Jurkat, Clone E6-1 (cell line): ENCODE data around the gene C8G.

Source experiments
- DNase-seq: peaks from one replicate; pipeline ENCODE4 v3.0.0-alpha.2; 2011; ENCODE audit warnings: low read depth, low spot score
- H3K4me3 ChIP-seq: 2 replicates; pipeline ENCODE4 v1.5.1; 2011; ENCODE audit warnings: mild to moderate bottlenecking, low read length, control low read depth, moderate library complexity

The C8G gene

DNA sequence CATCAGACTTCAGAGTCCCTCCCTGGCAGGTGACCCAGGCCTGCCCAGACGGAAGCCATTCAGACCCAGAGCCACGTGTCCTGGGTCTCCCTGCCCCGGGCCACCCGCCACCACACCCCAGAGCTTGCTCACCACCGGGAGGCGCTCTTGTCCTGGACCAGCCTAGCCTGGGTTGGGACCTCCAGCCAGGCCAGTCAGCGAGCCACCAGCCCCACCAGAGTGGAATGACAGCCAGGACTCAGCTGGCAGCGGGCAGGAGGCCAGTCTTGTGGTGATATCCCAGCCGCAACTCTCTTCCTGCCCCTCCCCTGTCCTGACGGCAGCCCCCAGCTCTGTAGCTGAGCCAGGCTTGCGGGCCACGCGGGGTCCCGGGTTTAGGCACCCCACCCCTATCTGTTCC is 30.6 kb downstream of the C8G start:
- H3K4me3 ChIP-seq: no peak overlapping the region
- DNase-seq: no peak

DNA sequence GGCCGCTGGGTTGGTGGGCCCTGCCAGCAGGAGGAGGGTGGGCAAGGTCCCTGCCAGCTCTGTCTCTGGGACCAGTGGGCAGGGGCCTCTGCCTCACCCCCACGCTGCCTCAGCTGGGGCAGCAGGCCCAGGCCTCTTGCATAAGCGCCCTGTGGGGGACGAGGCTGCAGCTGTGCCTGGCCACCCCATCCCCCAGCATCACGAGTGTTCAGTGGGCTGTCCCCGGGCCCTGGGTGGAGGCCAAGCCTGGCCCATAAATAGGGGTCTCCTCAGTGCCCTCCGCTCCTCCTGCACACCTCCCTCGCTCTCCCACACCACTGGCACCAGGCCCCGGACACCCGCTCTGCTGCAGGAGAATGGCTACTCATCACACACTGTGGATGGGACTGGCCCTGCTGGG is 32.2 kb downstream of the C8G start, which contains the start of gene PTGDS:
PTGDS (plus strand) TSS at position 282 of the 400 bp plus-strand sequence; CDS start at position 357, 75 bp downstream.
- no peak for DNase-seq
- no peak within 1 kb of the TSS for H3K4me3 ChIP-seq

- no peak overlapping the region for H3K4me3 ChIP-seq
These were observed 32.6 kb downstream of the C8G start for GRCh38 chr9:136977649-136978072.

GRCh38 chr9:136978073-136978864 is 33.2 kb downstream of the C8G start:
- DNase-seq: no peak
- H3K4me3 ChIP-seq: no peak overlapping the region

More at GRCh38 chr9:136977649-136978072, 32.6 kb downstream of the C8G start:
- DNase-seq: no peak

GRCh38 chr9:136978865-136979544 is 34.0 kb downstream of the C8G start:
- H3K4me3 ChIP-seq: no peak overlapping the region
- DNase-seq: no peak

DNA sequence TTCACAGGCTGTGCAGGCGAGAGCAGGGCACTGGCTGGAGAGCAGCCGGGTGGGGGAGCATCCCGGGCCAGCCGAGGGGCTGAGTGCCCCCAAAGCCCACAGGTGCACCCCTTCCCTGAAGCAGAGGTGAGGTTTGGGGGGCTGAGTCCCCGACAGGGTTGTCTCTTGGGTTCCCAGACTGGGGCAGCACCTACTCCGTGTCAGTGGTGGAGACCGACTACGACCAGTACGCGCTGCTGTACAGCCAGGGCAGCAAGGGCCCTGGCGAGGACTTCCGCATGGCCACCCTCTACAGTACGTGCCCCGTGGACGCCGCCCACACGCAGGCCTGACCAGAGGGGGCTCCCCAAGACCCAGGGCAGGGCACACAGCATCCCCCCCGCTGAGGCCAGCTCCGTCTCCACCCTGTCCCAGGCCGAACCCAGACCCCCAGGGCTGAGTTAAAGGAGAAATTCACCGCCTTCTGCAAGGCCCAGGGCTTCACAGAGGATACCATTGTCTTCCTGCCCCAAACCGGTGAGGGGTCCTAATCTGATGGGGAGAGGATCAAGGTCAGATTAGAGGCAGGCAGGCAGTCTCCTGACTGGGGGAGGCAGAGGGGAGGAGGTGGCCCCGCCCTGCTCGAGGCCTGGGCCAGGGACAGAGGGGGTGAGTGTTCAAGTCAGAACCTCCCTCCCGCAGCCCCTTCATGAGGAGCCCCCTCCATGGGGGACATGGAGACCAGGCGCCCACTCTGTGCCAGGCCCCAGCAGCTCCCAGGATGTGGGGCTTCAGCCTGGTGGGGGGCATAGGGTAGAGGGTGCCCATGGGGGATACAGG is 34.9 kb downstream of the C8G start:
- H3K4me3 ChIP-seq: no peak overlapping the region
- no peak for DNase-seq

- no peak for DNase-seq
These were observed 35.8 kb downstream of the C8G start for GRCh38 chr9:136980669-136981478.

DNA sequence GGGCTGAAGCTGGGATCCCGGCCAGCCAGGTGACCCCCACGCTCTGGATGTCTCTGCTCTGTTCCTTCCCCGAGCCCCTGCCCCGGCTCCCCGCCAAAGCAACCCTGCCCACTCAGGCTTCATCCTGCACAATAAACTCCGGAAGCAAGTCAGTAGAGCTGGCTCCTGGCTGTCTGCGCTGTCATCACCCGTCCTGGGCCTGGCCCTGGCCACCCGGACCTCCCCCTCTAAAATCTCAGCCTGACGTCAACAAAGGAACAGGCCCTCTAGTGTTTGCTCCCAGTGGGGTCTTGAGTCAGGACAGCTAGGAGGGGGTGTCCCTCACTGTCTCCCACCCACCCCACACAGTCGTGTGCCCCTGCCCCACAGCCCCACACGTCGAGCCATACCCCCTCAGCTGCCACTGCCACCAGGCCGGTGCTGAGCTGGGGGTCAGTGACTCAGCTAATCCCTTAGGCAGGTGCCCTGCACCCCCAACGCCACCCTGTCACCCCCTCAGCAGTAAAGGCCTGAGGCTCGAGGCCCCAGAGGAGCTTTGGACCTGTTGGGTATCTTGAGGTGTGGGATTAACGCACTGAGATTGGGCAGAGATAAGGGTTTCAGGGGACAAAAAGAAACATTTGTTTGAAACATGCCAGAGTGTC is 36.7 kb downstream of the C8G start:
- no peak overlapping the region for H3K4me3 ChIP-seq
- DNase-seq: no peak

More at GRCh38 chr9:136980669-136981478, 35.8 kb downstream of the C8G start:
- H3K4me3 ChIP-seq: no peak overlapping the region

- DNase-seq: no peak
- H3K4me3 ChIP-seq: no peak within 1 kb of the TSS
These were observed 37.4 kb downstream of the C8G start, which contains the start of gene LCNL1 for GRCh38 chr9:136982232-136983051. TSS of gene LCNL1 (plus strand) at chr9:136982993. CDS start at chr9:136983587, 594 bp downstream.

DNA sequence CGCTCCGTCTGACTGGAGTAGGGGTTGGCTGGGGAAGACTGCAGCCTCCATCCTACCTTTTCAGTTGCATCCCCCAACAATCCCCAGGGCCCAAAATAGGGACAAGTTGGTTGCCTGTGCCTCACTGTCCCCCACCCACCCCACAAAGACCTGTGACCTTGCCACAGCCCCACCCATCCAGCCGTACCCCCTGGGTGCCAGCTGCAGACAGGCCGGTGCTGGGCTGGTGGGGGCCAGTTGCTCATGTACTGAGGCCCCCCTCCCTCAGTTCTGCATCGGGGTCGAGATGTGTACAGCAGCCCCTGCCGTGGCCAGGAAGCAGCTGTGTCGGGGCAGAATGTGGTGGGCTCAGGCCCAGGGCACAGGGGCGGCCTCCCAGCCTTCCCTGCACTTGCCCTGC is 38.1 kb downstream of the C8G start:
- no peak overlapping the region for H3K4me3 ChIP-seq
- DNase-seq: no peak

DNA sequence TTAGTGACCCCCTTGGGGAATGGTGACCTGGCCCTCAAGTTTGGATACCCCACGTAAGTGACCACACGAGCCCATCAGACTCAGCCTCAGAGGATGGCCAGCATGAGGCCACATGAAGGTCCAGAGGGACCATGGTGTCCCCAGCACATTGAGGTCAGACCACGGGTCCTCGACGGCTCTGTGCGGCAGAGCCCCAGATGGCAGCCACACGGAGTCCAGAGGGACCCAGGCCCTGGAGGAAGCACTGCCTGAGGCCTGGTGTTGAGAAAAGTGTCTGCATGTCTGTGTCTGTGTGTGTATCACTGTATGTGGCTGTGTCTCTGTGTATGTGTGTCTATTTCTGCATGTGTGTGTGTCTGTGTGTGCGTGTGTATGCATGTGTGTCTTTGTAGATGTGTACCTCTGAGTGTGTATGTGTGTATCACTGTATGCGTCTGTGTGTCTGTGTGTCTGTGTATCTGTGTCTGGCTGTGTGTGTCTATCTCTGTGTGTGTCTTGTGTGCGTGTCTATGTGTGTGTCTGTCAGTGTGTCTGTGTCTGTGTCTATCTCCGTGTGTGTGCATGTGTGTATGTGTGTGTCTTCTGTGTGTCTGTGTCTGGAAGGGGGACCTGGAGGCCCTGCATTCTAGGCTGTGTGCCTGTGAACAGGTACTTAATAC is 38.7 kb downstream of the C8G start:
- no peak overlapping the region for H3K4me3 ChIP-seq
- DNase-seq: no peak

DNA sequence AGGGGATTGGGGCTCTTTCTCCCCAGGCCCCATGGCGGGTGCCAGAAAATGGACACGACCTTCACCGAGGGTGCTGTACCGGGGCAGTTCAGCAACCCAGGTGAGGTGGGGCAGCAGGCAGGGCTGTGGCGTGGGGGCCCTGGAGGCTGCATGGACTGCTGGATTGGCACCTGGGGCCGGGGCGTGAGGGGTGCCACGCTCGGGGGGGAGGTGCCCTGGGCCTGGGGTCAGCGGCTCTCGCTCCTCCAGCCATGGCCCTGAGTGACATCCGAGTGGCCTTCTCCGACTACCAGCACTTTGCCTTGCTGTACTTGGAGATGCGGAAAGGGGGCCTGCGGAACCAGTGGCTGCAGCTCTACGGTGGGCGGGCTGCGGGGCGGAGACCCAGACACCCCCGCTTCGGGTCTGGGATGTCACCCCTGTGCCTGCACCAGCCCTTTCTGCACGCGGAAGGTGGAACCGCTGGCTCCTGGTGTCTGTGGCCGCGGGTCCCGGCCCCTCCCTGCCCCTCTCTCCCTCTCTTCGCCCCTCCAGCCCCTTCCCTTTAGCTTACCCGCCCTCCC is 39.5 kb downstream of the C8G start:
- DNase-seq: no peak
- H3K4me3 ChIP-seq: no peak overlapping the region

- DNase-seq: no peak
- no peak overlapping the region for H3K4me3 ChIP-seq
These were observed 40.1 kb downstream of the C8G start for GRCh38 chr9:136985027-136985602.

DNA sequence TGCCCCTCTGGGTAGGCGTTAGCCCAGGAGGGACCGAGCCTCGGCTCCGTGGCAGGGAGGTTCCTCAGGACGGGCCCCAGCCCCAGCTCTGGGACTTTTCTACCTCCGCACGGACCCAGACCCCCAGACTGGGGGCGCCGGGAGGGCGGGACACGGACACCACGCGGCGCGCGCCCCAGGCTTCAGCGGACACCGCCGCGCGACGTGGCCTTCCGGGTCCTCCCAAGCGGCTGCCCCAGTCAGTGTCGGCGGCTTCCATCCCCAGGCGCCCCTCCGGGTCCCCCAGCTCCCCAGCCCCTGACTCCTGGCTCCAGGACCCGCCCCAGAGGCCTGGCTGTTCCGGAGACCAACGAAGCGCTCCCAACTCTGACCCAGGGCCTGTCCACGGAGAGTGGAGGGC is 40.8 kb downstream of the C8G start:
- no peak overlapping the region for H3K4me3 ChIP-seq
- DNase-seq: no peak

DNA sequence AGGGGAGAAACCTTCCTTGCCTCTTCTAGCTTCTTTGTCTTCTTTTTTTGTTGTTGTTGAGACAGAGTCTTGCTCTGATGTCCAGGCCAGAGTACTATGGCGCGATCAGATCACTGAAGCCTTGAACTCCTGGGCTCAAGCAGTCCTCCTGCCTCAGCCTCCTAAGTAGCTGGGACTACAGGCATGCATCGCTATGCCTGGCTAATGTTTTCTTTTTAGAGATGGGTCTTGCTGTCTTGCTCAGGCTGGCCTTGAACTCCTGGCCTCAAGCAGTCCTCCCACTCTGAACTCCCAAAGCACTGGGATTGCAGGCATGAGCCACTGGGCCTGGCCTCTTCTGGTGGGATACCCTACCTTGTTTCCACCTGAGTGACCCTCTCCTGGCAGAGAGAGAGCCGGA is 43.8 kb downstream of the C8G start:
- no peak overlapping the region for H3K4me3 ChIP-seq
- no peak for DNase-seq

DNA sequence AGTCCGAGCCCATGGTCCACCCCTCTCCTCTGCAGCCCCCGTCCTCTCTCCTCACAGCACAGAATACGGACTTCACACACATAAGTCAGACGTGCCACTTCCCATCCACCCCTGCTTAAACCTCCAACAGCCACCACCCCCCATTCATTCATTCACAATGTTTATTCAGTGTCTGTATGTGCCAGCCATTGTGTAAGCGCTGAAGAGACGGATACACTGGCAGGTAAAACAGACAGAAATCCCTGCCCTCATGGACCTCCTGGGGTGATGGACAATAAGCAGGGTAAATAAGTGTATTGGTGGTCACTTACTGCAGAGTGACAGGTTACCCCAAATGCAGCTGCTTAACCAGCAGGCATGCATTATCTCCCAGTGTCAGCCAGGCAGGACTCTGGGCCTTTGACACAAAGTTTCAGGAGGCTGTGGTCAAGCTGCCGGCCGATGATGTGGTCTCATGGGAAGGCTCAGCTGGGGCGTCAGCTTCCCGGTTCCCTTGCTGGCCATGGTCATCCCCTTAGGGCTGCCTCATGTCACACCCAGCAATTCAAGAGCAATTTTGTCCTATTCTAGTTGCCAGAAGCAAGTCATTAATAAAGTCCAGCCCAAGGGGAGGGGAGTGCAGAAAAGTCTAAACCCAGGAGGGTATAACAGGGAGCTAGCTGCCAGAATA is 45.3 kb downstream of the C8G start:
- no peak overlapping the region for H3K4me3 ChIP-seq
- DNase-seq: no peak
